GM04503 (cell line): ENCODE results near the gene TMEM123.
"Not testable (repeated sequence)": the region's sequence is repeated elsewhere in the genome, so short reads cannot be mapped to it uniquely, and the experiment has no call there.

Source experiments
- DNase-seq: peaks from one replicate; pipeline ENCODE4 v3.0.0-alpha.2; 2012; ENCODE audit warnings: low read depth

Gene TMEM123

DNA sequence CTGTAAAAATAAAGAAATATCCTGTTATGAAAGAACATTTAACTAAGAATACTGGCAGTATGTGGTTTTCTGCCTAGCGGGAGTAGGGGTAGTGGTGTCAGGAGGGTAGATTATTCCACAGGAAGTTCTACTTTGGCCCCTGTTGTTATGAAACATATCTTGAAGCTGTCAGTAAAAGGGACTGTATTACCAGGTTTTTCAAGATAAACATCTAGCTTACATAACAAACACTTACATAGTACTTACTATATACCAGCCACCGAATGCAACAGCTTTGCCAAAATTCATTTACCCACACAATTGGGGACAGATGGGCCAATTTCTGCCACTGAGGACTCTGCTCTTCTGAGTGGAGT, 3.7 kb downstream of the TMEM123 start:
- no peak for DNase-seq

DNA sequence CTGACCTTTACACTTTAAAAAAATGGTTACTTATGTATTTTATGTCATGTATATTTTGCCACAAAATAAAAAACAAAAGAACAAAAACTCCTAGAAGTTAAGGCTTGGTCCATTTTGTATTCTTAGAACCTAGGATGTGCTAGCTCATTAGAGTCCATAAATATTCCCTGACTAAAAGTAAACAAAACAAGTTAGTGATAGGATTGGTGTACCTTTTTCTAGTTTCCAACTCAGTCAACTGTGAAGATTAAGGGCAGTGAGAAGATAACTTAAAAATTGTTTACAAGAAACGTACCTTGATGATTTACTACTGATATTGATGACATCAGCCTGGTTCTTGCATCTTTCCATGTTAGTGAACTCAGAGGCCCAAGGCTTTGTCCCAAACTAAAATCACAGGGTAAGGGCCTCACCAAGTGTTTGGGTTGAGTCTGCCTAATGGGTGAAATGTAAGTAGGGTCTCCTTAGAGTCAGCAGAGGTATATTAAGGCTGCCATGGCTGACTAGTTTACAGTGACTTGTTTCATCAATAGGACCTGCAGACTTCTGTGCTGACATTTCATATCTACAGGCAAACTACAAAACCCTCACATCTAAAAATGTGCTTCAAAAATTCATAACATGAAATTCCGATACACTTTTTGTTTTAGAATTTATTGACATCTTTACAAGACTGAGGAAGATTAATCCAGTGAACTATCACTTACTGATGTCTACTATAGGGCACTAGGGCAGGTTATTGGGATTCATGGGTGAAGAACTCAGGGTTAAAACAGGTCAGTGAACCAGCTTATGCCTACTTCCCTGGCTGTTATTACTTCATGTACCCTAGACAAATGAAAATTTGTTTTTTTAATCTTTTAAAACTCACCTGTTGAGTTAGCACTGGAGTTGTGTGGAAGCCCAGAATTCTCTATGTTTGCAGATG, 4.4 kb downstream of the TMEM123 start:
- no peak for DNase-seq

DNA sequence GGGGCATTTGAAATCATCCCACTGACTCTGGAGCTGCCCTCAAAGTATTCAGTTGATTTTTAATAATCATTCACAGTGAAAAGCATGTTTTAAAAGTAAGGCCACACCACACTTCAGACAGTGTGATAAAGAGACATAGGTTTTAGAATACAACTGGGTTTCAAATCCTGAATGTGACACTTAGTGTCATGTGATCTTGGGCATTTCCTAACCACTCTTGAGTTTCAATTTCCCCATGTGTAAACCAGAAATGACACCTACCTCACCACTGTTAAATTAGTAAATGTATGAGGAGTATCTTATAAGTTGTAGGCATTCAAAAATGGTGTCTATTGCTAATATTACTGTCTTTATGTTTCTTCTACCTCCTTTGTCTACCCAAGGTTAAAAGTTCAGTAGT, 5.4 kb downstream of the TMEM123 start:
- DNase-seq = no peak

DNA sequence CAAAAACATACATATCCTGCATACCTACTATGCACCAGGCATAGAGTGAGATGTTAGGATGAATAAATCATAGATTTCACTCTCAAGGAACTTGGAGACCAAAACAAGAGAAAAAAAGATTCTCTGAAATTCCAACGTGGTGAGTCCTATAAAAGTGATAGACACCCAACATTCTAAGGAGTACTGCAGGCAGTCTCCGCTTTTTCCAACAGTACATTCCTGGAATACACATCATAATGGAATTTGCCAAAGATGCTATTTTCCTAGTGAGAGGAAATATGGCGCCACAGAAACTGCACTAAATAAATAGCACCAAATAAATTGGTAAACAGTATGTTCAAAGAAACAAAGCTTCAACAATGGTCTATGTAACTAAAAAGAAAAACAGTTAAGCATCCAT, 6.0 kb downstream of the TMEM123 start:
- DNase-seq = peak; percentile 62

DNA sequence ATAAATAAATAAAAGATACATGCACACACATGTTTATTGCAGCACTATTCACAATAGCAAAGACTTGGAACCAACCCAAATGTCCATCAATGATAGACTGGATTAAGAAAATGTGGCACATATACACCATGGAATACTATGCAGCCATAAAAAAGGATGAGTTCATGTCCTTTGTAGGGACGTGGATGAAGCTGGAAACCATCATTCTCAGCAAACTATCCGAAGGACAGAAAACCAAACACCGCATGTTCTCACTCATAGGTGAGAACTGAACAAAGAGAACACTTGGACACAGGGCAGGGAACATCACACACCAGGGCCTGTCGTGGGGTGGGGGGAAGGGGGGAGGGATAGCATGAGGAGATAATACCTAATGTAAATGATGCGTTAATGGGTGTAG, 7.9 kb downstream of the TMEM123 start:
- DNase-seq = not testable (repeated sequence)

GRCh38 chr11:102444142-102444541, 8.4 kb downstream of the TMEM123 start:
- DNase-seq = not testable (repeated sequence)

GRCh38 chr11:102439063-102439363, 13.6 kb downstream of the TMEM123 start:
- not testable (repeated sequence) for DNase-seq

DNA sequence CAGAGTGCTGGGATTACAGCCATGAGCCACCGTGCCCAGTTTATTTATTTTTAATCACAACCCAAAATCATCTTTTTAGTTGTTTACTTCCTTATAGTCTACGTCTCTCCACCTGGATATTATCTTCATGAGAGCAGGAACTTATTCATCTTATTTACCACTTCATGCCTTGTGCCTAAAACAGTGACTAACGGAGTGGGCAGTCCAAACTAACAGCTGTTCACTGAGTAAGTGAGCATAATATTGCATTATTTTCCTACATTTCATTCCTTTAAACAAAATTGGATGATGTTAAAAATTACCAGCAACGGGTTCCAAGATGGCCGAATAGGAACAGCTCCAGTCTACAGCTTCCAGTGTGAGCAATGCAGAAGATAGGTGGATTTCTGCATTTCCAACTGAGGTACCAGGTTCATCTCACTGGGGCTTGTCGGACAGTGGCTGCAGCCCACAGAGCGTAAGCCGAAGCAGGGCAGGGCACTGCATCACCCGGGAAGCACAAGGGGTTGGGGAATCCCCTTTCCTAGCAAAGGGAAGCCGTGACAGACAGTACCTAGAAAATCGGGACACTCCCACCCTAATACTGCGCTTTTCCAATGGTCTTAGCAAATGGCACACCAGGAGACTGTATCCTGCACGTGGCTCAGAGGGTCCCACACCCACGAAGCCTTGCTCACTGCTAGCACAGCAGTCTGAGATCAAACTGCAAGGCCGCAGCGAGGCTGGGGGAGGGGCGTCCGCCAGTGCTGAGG, 14.1 kb downstream of the TMEM123 start:
- DNase-seq = no peak

GRCh38 chr11:102437727-102438126, 14.8 kb downstream of the TMEM123 start:
- DNase-seq = no peak

- no peak for DNase-seq
Measured at GRCh38 chr11:102436976-102437375, 15.6 kb downstream of the TMEM123 start.

DNA sequence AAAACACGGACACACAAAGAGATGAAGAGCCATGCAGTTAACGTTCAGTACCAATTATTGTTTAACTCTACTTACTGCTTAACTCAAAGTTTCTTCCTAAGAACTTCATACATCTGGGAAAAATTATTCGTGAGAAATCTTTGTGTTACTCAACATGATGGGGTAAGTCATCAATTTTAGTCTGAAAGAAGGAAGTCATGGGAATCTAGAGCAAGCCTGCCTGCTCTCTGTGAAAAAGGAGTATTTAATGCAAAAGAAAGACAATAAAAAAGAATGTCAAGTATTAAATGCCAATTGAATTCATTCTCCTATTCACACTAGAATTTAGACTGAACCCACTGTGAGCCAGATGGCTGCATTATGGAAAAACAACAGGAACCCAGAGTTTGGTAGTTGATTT, 16.0 kb downstream of the TMEM123 start:
- DNase-seq = peak; percentile 90

- DNase-seq = no peak
Measured at GRCh38 chr11:102435688-102436087, 16.9 kb downstream of the TMEM123 start.

- DNase-seq = not testable (repeated sequence)
Measured at GRCh38 chr11:102433571-102433970, 19.0 kb downstream of the TMEM123 start.

DNA sequence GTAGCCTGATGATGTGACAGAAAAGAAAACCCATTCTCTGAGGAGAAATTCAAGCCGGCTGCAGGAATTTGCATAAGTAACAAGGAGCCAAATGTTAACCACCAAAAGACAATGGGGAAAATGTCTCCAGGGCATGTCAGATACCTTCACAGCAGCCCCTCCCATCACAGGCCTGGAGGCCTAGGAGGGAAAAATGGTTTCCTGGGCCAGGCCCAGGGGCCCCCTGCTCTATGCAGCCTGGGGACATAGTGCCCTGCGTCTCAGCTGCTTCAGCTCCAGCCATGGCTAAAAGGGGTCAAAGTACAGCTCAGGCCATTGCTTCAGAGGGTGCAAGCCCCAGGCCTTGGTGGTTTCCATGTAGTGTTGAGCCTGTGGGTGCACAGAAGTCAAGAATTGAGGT, 20.0 kb downstream of the TMEM123 start:
- DNase-seq = not testable (repeated sequence)

DNA sequence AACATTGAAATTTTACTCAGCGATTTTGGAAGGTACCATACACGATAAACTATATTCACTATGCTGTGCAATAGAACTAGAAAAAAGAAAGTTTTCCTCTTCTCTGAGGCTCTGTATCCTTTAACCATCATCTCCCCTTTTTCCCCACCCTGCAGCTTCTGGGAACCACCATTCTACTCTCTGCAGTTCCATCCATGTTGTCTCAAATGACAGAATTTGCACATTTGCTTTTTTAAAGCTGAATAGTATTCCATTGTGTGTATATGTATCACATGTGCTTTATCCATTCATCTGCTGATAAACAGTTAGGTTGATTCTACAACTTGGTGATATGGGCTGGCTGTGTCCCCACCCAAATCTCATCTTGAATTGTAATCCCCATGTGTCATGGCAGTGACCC, 21.2 kb downstream of the TMEM123 start:
- no peak for DNase-seq

DNA sequence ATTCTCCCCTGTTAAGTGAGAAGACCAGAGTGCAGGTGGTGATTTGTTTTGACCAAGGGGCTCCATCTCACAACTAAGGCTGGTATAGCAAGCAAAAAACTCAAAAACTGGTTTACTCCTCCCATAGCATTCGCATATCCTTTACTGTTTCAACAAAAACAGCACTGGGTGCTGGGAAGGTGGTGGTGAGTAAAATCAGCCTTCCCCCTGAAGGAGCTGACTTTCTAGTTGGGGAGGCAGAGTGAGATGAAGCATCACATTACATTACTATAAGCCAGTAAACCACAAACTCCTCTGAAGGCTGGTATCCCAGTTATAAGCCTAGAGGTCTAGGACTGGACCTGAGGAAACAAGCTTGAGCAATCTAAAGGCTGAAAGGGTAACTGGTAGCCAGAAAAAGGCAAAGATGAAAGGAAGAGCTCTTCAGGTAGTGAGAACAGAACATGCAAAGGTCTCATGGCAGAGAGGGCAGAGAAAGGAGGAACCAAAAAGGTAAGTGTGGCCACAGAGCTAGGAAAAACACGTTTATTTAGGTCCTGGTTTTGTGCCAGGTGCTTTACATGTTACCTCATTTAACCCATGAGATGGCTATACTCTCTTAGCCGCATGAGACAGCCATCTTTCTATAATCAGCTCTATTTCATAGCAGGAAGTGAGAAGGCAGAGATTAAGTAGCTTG, 22.3 kb downstream of the TMEM123 start:
- DNase-seq = no peak

DNA sequence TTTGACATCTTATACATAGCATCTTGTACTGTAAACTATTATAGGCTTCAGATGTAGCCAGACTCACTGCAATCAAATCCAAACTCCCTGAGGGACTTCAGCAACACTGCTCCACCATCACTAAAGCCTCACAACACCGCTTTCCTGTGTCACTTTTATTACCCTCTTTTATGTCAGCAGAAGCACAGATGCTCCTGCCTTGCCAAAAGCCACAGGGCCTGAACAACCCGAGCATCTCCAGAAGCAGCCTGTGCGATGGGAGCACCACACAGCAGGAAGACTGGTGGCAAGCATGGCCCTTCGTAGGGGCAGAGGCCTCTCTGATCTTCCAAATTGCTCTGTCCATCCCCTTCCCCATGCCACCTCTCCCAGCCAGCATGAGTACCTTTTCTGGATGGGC, 22.9 kb downstream of the TMEM123 start:
- DNase-seq = no peak

DNA sequence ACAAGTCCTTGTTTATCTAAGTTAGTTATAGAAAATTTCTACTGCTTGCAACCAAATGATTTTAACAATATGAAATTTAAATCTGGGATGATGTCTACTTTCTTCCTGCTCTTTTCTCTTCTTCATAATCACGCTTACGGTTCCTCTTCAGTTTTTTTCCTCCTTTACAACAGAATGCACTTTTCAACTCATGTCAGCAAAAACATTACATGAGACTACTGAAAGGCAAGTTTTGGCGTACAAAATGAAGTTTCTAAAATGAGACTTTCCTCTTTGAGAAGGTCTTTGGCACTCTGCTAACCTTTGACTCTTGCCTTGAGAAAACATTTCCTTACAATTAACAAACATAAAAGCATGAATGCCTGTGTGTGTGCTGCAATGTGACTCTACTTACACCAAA, 23.3 kb downstream of the TMEM123 start:
- DNase-seq = no peak

- no peak for DNase-seq
Measured at GRCh38 chr11:102428696-102429095, 23.9 kb downstream of the TMEM123 start.

DNA sequence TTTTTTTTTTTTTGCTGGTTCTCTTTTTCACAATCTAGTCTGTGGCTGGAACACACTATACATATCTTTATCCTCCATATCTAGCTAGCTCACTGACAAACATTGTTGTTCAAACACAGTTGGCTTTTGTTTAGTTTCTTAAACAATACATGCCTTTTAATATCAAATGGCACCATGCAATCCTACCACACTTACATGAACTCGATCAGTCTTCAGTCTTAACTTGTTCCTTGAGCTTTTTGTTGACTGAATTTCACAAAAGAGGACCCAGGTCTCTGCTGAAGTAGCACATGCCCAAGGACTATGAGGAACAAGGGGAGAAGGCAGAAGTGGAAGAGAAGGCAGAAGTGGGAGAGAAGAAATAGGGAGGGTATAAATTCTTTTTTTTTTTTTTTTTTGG, 25.5 kb downstream of the TMEM123 start:
- no peak for DNase-seq

DNA sequence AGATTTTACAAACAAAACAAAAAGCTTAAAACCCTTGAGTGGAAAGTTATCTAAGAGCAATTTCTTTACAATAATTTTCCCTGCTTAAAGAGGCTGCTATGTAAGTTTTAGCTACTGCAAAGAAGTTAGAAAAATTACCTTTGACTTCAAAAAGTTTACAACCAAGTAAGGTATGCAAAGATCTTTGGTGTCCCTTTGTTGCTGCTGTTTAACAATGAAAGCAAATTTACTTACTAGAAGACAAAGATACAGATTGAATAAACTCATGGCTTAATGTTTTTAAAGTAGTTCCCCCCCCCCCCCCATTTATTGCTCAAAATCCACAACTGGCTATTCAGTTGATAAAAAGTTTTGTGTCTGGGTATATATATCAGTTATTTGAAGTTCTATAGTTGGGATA, 26.0 kb downstream of the TMEM123 start:
- no peak for DNase-seq

GRCh38 chr11:102426000-102426399, 26.6 kb downstream of the TMEM123 start:
- DNase-seq = no peak

DNA sequence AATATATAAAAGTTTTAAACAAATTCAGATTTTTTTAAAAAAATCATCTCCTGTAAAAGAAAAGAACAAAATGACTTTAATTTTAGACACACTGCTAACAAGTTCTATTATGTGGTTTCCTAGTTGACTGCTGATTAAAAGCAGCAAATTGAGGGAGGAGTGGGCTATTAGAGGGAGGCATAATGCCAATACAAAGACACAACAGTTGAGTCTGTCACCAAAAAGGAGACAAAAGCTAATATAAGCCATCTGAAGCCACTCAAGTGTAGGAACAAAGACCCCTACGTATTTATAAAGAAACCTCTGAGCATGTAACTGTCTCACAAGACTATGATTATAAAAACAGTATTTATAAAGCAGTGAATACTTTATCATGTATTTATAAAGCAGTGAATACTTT, 28.6 kb downstream of the TMEM123 start:
- no peak for DNase-seq
